Upper lobe of right lung (tissue), 1 donor: ENCODE measurements around the gene ADSL. TPM values are rescaled to one million over a fixed set of nuclear protein-coding genes. Genes with fewer than 3 reads are reported as not detected.
A peak's percentile ranks its signal among the peaks of the same experiment; 100 is the strongest.

Experiments used
- ATAC-seq: fragments of 200-7000 bp; cut with Tn5 transposase; one replicate; pipeline ENCODE4 v1.9.1; 2020; ENCODE audit warnings: mild to moderate bottlenecking, moderate library complexity
- DNase-seq: peaks from one replicate; pipeline ENCODE4 v3.0.0-alpha.2; 2020
- H3K27ac ChIP-seq: fragments of 200-600 bp; one replicate; pipeline ENCODE4 v1.8.0; 2022
- H3K27me3 ChIP-seq: fragments of 200-600 bp; one replicate; pipeline ENCODE4 v1.8.0; 2022; ENCODE audit warnings: mild to moderate bottlenecking
- H3K36me3 ChIP-seq: fragments of 200-600 bp; one replicate; pipeline ENCODE4 v1.8.0; 2022
- H3K4me1 ChIP-seq: fragments of 200-600 bp; one replicate; pipeline ENCODE4 v1.8.0; 2022
- H3K4me3 ChIP-seq: fragments of 200-600 bp; one replicate; pipeline ENCODE4 v1.8.0; 2022; ENCODE audit warnings: mild to moderate bottlenecking
- H3K9me3 ChIP-seq: fragments of 200-600 bp; one replicate; pipeline ENCODE4 v1.8.0; 2022
- intact Hi-C: fragments of 100-400 bp; cut with DNase I; formaldehyde crosslinking; loops from one replicate; pipeline ENCODE4 v1.11.0; 2022
- total RNA-seq: library from RNA; stranded (reverse); fragmentation: NEBNext Ultra II Directional; extraction: Animal tissue kit (Norgen Biotek cat#: 25700); gene quantifications from one replicate; pipeline ENCODE4 v1.2.1, GENCODE V29; 2021
- TF ChIP-seq, protein P1 (sequence below): fragments of 200-600 bp; IDR thresholded peaks from one replicate; pipeline ENCODE4 v1.8.0; 2022; ENCODE audit warnings: antibody characterized with exemption
- donor health status: DM: no; HTN: yes; CAD: no; lungs with severe emphysema.

Gene ADSL
- total RNA-seq, 1 donor from 2014 or later: 38.7 TPM

DNA sequence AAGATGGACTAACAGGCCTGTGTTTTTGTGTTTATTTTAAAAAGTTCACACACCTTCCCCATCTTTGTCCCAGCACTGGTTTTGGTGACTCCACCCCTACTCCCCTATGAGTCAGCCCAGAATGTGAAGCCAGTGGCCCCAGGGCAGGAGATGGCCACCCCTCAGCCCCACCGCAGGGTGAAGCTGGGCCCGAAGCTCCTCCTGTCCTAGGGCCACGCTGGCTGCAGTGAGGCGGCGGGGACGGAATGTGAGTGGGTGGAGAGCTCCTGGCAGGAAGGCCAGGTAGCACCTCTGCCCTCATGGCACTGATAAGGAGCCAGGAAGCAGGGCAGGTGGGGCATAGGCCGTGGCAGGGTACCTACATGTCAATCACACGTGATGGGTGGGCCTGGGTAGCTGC, 64.0 kb downstream of the ADSL start:
- ATAC-seq (no peak), DNase-seq (peak; percentile 42)
- Histone ChIP-seq H3K27me3 (no peaks in the 10 kb centered on the region), H3K9me3 (no peaks in the 10 kb centered on the region), H3K27ac (no peak overlapping the region), H3K4me3 (no peak overlapping the region), H3K36me3 (peaks cover 72% of the 10 kb centered on the region), H3K4me1 (peaks cover 3% of the 10 kb centered on the region)
- TF ChIP-seq, protein P1, sequence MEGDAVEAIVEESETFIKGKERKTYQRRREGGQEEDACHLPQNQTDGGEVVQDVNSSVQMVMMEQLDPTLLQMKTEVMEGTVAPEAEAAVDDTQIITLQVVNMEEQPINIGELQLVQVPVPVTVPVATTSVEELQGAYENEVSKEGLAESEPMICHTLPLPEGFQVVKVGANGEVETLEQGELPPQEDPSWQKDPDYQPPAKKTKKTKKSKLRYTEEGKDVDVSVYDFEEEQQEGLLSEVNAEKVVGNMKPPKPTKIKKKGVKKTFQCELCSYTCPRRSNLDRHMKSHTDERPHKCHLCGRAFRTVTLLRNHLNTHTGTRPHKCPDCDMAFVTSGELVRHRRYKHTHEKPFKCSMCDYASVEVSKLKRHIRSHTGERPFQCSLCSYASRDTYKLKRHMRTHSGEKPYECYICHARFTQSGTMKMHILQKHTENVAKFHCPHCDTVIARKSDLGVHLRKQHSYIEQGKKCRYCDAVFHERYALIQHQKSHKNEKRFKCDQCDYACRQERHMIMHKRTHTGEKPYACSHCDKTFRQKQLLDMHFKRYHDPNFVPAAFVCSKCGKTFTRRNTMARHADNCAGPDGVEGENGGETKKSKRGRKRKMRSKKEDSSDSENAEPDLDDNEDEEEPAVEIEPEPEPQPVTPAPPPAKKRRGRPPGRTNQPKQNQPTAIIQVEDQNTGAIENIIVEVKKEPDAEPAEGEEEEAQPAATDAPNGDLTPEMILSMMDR: no peak
- intact Hi-C loops: no loop called here

DNA sequence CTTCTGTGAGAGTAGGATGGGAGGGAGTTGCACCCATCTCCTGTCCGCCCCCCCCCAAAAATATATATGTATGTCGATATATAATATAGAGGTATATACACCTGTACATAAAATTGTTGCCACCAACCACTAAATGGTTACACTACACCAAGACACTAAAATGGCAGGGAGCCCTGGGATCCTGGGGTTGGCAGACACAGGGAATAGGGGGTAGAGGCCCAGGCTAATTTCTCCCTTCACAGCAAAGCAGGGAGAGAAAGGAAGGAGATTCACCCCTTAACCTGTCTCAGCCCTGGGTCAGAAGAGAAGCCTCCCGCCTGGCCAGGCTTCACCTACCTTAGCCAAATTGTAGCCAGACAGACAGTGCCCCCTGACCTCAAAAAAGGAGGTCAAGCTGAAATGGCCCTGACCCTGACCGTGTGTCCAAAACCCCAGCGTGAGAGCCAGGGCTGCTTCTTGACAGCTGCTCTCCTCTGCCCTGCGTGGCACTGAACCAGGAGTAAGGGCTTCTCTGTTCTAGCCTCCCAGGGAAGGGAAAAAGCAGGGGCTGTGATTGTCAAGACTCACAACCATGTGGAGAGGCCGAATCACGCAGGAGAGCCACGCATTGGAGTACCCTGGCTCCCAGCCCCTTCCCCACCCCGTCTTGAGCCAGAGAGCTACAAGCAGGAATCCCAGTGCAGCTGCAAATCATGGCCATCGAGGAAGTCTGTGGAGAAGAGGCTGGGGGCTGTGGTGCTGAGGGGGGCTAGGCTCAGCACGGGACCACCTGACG, 64.6 kb downstream of the ADSL start:
- Histone ChIP-seq H3K4me1 (peaks cover 10% of the 10 kb centered on the region), H3K36me3 (peaks cover 66% of the 10 kb centered on the region), H3K4me3 (no peak overlapping the region), H3K9me3 (no peaks in the 10 kb centered on the region), H3K27me3 (no peaks in the 10 kb centered on the region), H3K27ac (no peak overlapping the region)
- intact Hi-C loops: no loop called here
- DNase-seq (peak; percentile 53), ATAC-seq (no peak)
- TF ChIP-seq, protein P1: no peak

DNA sequence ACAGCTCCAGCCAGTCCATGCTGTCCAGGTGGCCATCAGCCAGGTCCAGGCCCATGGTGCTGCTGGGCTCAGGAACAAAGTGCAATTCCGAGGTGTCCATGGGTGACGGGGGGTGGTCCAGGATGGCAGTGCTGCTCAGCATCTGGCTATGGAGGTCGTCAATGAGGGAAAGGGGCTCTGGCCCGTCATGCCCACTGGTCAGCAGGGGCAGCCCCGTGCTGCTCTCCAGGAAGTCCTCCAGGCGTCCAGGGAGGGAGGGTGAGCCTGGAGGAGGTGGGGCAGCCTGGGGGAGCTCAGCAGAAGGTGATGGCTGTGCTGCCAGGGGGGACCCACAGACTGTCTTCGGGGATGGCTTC, 65.2 kb downstream of the ADSL start:
- no peak overlapping the region for H3K27ac ChIP-seq
- H3K4me3 ChIP-seq: no peak overlapping the region
- DNase-seq (peak; percentile 58), ATAC-seq (no peak)
- no peaks in the 10 kb centered on the region for H3K27me3 ChIP-seq
- H3K36me3 ChIP-seq: peaks cover 62% of the 10 kb centered on the region
- no peaks in the 10 kb centered on the region for H3K9me3 ChIP-seq
- intact Hi-C loops: no loop called here
- TF ChIP-seq, protein P1: no peak
- H3K4me1 ChIP-seq: peaks cover 12% of the 10 kb centered on the region

DNA sequence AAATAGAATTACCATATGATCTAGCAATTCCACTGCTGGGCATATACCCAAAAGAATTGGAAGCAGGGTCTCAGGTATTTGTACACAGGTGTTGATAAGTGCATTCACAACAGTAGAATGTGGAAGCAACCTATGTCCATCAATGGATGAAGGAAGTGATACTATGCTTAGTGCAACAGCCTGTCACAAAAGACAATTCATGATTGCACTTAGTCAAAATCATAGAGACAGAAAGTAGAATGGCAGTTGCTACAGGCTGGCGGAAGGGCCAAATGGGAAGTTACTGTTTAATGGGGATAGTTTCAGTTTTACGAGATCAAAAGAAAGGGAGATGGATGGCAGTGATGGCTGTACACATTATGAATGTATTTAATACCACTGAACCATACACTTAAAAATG, 66.1 kb downstream of the ADSL start:
- intact Hi-C loops: no loop called here
- TF ChIP-seq, protein P1: no peak
- no peaks in the 10 kb centered on the region for H3K27me3 ChIP-seq
- H3K36me3 ChIP-seq: peaks cover 61% of the 10 kb centered on the region
- no peaks in the 10 kb centered on the region for H3K9me3 ChIP-seq
- DNase-seq (no peak), ATAC-seq (peak; percentile 24)
- peaks cover 12% of the 10 kb centered on the region for H3K4me1 ChIP-seq
- H3K27ac ChIP-seq: no peak overlapping the region
- H3K4me3 ChIP-seq: no peak overlapping the region

DNA sequence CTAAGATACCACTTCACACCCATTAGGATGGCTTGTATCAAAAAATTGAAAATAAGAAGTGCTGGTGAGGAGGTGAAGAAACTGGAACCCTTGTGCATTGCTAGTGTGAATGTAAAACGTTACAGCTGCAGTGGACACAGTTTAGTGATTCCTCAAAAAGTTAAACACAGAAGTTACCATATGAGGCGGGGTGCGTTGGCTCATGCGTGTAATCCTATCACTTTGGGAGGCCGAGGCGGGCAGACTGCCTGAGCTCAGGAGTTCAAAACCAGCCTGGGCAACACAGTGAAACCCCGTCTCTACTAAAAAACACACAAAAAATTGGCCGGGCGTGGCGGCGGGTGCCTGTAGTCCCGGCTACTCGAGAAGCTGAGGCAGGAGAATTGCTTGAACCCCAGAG, 67.6 kb downstream of the ADSL start:
- intact Hi-C loops: no loop called here
- peaks cover 61% of the 10 kb centered on the region for H3K36me3 ChIP-seq
- H3K27me3 ChIP-seq: no peaks in the 10 kb centered on the region
- H3K4me1 ChIP-seq: peaks cover 12% of the 10 kb centered on the region
- DNase-seq: no peak
- no peak overlapping the region for H3K27ac ChIP-seq
- H3K4me3 ChIP-seq: no peak overlapping the region
- TF ChIP-seq, protein P1: no peak
- H3K9me3 ChIP-seq: no peaks in the 10 kb centered on the region
- no peak for ATAC-seq
